RWPE2 (cell line): ENCODE measurements around the gene RAB5A.
A peak's percentile ranks its signal among the peaks of the same experiment; 100 is the strongest.
"Not testable (repeated sequence)": the region's sequence is repeated elsewhere in the genome, so short reads cannot be mapped to it uniquely, and the experiment has no call there.

ENCODE experiments used
- ATAC-seq: fragments of 200-7000 bp; cut with Tn5 transposase; 3 replicates; pipeline ENCODE4 v1.9.1; 2021; ENCODE audit warnings: low read depth
- DNase-seq: peaks from one replicate; pipeline ENCODE4 v3.0.0-alpha.2; 2020; ENCODE audit warnings: low spot score
- H3K27ac ChIP-seq: fragments of 450-650 bp; 2 replicates; pipeline ENCODE4 v1.5.1; 2017; ENCODE audit warnings: mild to moderate bottlenecking; ENCODE audit not compliant: poor library complexity, severe bottlenecking
- H3K27me3 ChIP-seq: fragments of 250-450 bp; sonication (Bioruptor Pico); 2 replicates; pipeline ENCODE4 v1.5.1; 2021; ENCODE audit warnings: mild to moderate bottlenecking, moderate library complexity; ENCODE audit not compliant: insufficient read depth, poor library complexity, severe bottlenecking
- H3K36me3 ChIP-seq: fragments of 250-450 bp; sonication (Bioruptor Pico); 2 replicates; pipeline ENCODE4 v1.5.1; 2020; ENCODE audit warnings: low read depth, mild to moderate bottlenecking, moderate library complexity
- H3K4me1 ChIP-seq: fragments of 250-450 bp; sonication (Bioruptor Pico); 2 replicates; pipeline ENCODE4 v1.5.1; 2021; ENCODE audit warnings: mild to moderate bottlenecking, moderate library complexity; ENCODE audit not compliant: insufficient read depth, poor library complexity, severe bottlenecking
- H3K4me3 ChIP-seq: fragments of 250-450 bp; sonication (Bioruptor Pico); 2 replicates; pipeline ENCODE4 v1.5.1; 2021; ENCODE audit warnings: mild to moderate bottlenecking, moderate library complexity; ENCODE audit not compliant: severe bottlenecking
- H3K9me3 ChIP-seq: fragments of 250-450 bp; sonication (Bioruptor Pico); 2 replicates; pipeline ENCODE4 v1.5.1; 2021; ENCODE audit warnings: mild to moderate bottlenecking, moderate library complexity; ENCODE audit not compliant: severe bottlenecking
- TF ChIP-seq, protein P1 (sequence below): fragments of 450-650 bp; IDR thresholded peaks from one replicate; pipeline ENCODE4 v1.5.1; 2017; ENCODE audit warnings: mild to moderate bottlenecking, moderate library complexity; ENCODE audit not compliant: poor library complexity, severe bottlenecking

The RAB5A gene

DNA sequence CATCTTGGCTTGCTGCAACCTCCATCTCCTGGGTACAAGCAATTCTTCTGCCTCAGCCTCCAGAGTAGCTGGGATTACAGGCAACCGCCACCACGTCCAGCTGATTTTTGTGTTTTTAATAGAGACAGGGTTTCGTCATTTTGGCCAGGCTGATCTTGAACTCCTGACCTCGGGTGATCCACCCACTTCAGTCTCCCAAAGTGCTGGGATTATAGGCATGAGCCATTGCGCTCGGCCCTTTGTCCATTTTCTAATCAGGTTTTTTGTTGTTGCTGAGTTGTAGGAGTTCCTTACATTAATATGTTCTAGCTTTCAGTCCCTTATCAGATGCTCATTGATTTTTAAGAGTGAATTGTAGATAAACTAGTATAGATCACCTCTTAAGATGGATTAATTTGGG, 20.3 kb downstream of the RAB5A start:
- Histone ChIP-seq H3K4me1 (peaks cover 8% of the 10 kb centered on the region), H3K27me3 (no peaks in the 10 kb centered on the region), H3K9me3 (no peaks in the 10 kb centered on the region), H3K36me3 (peaks cover 22% of the 10 kb centered on the region), H3K4me3 (no peak overlapping the region), H3K27ac (no peak overlapping the region)
- TF ChIP-seq, protein P1, sequence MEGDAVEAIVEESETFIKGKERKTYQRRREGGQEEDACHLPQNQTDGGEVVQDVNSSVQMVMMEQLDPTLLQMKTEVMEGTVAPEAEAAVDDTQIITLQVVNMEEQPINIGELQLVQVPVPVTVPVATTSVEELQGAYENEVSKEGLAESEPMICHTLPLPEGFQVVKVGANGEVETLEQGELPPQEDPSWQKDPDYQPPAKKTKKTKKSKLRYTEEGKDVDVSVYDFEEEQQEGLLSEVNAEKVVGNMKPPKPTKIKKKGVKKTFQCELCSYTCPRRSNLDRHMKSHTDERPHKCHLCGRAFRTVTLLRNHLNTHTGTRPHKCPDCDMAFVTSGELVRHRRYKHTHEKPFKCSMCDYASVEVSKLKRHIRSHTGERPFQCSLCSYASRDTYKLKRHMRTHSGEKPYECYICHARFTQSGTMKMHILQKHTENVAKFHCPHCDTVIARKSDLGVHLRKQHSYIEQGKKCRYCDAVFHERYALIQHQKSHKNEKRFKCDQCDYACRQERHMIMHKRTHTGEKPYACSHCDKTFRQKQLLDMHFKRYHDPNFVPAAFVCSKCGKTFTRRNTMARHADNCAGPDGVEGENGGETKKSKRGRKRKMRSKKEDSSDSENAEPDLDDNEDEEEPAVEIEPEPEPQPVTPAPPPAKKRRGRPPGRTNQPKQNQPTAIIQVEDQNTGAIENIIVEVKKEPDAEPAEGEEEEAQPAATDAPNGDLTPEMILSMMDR: no peak
- no peak for DNase-seq
- no peak for ATAC-seq

DNA sequence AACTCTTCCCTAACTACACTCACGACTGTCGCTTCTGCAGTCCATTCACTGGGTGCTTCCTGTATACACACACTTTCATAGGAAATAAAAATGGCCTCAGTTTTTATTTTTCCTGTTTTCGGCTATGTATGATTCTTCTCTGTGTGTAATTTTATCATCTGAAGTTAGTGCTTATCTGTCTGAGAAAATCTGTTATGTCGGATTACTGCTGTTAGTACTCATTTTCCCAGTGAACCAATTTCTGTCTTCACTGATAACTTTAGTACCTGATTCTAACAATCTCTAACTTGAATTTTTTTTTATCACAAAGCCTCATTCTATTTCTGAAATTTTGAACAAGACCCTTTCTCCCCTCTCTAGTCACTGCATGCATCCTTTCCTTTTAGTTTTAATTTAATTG, 20.9 kb downstream of the RAB5A start:
- peaks cover 13% of the 10 kb centered on the region for H3K4me1 ChIP-seq
- H3K9me3 ChIP-seq: no peaks in the 10 kb centered on the region
- no peak overlapping the region for H3K27ac ChIP-seq
- ATAC-seq (no peak), DNase-seq (no peak)
- TF ChIP-seq, protein P1: no peak
- no peaks in the 10 kb centered on the region for H3K27me3 ChIP-seq
- peaks cover 25% of the 10 kb centered on the region for H3K36me3 ChIP-seq
- no peak overlapping the region for H3K4me3 ChIP-seq

DNA sequence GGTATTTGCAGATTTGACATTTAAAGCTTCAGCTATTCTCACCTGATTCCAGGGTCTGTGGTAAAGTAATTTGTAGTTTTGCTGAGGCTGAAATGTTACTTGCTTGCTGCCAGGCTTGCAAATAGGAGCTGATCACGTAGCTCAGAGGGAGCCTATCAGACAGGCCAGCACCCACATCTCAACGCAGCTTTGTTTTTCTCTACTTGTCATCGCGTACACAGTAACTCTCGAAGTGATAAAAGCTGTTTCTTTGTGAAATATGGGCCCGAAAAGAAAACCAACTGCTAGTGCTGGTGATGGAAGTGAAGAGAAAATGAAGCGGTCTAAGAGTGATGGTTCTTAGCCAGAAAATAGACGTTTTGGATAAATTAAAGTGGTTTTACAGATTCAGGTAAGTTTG, 23.4 kb downstream of the RAB5A start:
- Histone ChIP-seq H3K4me3 (no peak overlapping the region), H3K36me3 (peaks cover 44% of the 10 kb centered on the region), H3K9me3 (no peaks in the 10 kb centered on the region), H3K27me3 (no peaks in the 10 kb centered on the region), H3K4me1 (peaks cover 13% of the 10 kb centered on the region), H3K27ac (no peak overlapping the region)
- DNase-seq (no peak), ATAC-seq (no peak)
- TF ChIP-seq, protein P1: no peak

DNA sequence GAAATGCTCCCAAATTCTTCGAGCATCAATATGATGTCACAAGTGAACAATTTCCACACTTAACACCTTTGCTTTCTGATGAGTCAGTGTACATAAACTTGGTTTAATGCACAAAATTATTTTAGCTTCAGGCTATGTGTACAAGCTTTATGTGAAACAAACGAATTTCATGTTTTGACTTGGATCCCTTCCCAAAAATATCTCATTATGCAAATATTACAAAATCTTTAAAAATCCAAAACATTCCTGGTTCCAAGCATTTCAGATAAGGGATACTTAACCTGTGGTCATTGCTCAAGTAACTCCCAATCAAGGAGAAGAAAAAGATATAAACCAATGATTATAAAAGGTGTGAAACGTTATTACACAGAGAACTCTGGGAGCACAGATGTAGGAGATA, 25.2 kb downstream of the RAB5A start:
- Histone ChIP-seq H3K4me3 (no peak overlapping the region), H3K9me3 (no peaks in the 10 kb centered on the region), H3K27me3 (no peaks in the 10 kb centered on the region), H3K36me3 (peaks cover 55% of the 10 kb centered on the region), H3K4me1 (peaks cover 13% of the 10 kb centered on the region), H3K27ac (peak overlapping the region; percentile 39)
- DNase-seq: no peak
- TF ChIP-seq, protein P1: no peak
- ATAC-seq: peak; percentile 87

DNA sequence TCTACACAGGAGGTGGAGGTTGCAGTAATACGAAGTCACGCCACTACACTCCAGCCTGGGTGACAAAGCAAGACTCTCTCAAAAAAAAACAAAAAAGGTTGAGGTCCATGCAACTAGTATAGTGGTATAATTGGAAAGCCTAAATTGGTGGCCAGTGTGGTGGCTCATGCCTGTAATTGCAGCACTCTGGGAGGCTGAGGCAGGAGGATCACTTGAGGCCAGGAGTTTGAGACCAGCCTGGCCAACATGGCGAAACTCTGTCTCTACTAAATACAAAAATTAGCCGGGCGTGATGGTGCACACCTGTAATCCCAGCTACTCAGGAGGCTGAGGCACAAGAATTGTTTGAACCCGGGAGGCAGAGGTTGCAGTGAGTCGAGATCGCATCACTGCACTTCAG, 42.0 kb downstream of the RAB5A start:
- not testable (repeated sequence) for ATAC-seq, H3K9me3 ChIP-seq, H3K27me3 ChIP-seq, H3K4me1 ChIP-seq, H3K27ac ChIP-seq, H3K4me3 ChIP-seq, DNase-seq
- peaks cover 20% of the 10 kb centered on the region for H3K36me3 ChIP-seq

DNA sequence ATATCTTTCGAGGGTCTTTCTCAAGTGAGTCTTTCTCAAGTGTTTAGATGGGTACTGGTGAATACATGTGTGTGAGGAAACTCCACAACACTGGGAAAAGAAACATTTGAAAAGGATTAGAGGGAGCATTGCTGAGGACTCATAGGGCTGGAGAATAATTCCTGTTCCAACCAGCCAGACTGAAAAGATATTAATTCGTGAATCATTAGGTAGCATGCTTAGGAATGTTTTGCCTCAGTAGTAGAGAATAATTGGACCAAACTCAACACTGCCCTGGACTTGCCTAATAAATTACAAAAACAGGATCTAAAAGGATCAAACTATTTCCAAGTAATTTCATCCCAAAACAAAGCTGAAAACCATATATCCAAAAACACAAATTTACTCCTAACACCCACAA, 47.9 kb downstream of the RAB5A start:
- DNase-seq (no peak), ATAC-seq (no peak)
- H3K9me3 ChIP-seq: no peaks in the 10 kb centered on the region
- H3K36me3 ChIP-seq: no peaks in the 10 kb centered on the region
- no peak overlapping the region for H3K4me3 ChIP-seq
- TF ChIP-seq, protein P1: no peak
- no peaks in the 10 kb centered on the region for H3K27me3 ChIP-seq
- no peak overlapping the region for H3K27ac ChIP-seq
- no peaks in the 10 kb centered on the region for H3K4me1 ChIP-seq
